ENCODE measurements around the gene ZNF333. TPM values are rescaled to one million over a fixed set of nuclear protein-coding genes. Genes with fewer than 3 reads are reported as not detected.

ZNF333 gene
- total RNA-seq, 2 donors from 2014 or later, result 14.2 to 18.2 TPM

- H3K4me3 ChIP-seq, result no peak overlapping the region
- H3K9me3 ChIP-seq, result no peaks in the 10 kb centered on the region
- H3K4me1 ChIP-seq, result no peaks in the 10 kb centered on the region
- 50 to 70% methylated on average over 2 of the region's 2 CpGs for WGBS, 2 donors
- H3K36me3 ChIP-seq (replicated peaks in 1 of 2; ENCODE audit: insufficient read depth in 1 of 2, low read depth in 2 of 2), result no peaks in the 10 kb centered on the region
- no peak overlapping the region for H3K27ac ChIP-seq
- no peak for DNase-seq
- intact Hi-C loops (cut with DNase I), result no loop called here
- TF ChIP-seq POLR2A (IDR thresholded peaks at IDR 0.05), result no peak
- TF ChIP-seq, protein P1, sequence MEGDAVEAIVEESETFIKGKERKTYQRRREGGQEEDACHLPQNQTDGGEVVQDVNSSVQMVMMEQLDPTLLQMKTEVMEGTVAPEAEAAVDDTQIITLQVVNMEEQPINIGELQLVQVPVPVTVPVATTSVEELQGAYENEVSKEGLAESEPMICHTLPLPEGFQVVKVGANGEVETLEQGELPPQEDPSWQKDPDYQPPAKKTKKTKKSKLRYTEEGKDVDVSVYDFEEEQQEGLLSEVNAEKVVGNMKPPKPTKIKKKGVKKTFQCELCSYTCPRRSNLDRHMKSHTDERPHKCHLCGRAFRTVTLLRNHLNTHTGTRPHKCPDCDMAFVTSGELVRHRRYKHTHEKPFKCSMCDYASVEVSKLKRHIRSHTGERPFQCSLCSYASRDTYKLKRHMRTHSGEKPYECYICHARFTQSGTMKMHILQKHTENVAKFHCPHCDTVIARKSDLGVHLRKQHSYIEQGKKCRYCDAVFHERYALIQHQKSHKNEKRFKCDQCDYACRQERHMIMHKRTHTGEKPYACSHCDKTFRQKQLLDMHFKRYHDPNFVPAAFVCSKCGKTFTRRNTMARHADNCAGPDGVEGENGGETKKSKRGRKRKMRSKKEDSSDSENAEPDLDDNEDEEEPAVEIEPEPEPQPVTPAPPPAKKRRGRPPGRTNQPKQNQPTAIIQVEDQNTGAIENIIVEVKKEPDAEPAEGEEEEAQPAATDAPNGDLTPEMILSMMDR (IDR thresholded peaks at IDR 0.05), result no peak
- H3K27me3 ChIP-seq, result no peaks in the 10 kb centered on the region
- no peak for ATAC-seq
Measured at GRCh38 chr19:14768001-14768400, 78.2 kb downstream of the ZNF333 start.

- H3K36me3 ChIP-seq (replicated peaks in 1 of 2; ENCODE audit: insufficient read depth in 1 of 2, low read depth in 2 of 2), result no peaks in the 10 kb centered on the region
- H3K9me3 ChIP-seq, result no peaks in the 10 kb centered on the region
- WGBS, 2 donors, result 68 to 74% methylated on average over 5 of the region's 5 CpGs
- H3K27ac ChIP-seq, result no peak overlapping the region
- H3K4me3 ChIP-seq, result no peak overlapping the region
- no peak for ATAC-seq
- TF ChIP-seq POLR2A (IDR thresholded peaks at IDR 0.05), result no peak
- TF ChIP-seq, protein P1 (IDR thresholded peaks at IDR 0.05), result no peak
- DNase-seq, result no peak
- intact Hi-C loops (cut with DNase I), result no loop called here
- no peaks in the 10 kb centered on the region for H3K4me1 ChIP-seq
- no peaks in the 10 kb centered on the region for H3K27me3 ChIP-seq
Measured at GRCh38 chr19:14769201-14769600, 79.4 kb downstream of the ZNF333 start.

- Histone ChIP-seq H3K27ac (no peak overlapping the region), H3K27me3 (no peaks in the 10 kb centered on the region), H3K4me3 (no peak overlapping the region), H3K9me3 (no peaks in the 10 kb centered on the region), H3K36me3 (replicated peaks in 1 of 2; ENCODE audit: insufficient read depth in 1 of 2, low read depth in 2 of 2) (no peaks in the 10 kb centered on the region), H3K4me1 (no peaks in the 10 kb centered on the region)
- no peak for DNase-seq
- ATAC-seq, result no peak
- intact Hi-C loops (cut with DNase I), result no loop called here
- TF ChIP-seq, protein P1 (IDR thresholded peaks at IDR 0.05), result no peak
- no peak for TF ChIP-seq POLR2A (IDR thresholded peaks at IDR 0.05)
- 58 to 63% methylated on average over 5 of the region's 5 CpGs for WGBS, 2 donors
Measured at GRCh38 chr19:14770136-14770535, 80.3 kb downstream of the ZNF333 start.

DNA sequence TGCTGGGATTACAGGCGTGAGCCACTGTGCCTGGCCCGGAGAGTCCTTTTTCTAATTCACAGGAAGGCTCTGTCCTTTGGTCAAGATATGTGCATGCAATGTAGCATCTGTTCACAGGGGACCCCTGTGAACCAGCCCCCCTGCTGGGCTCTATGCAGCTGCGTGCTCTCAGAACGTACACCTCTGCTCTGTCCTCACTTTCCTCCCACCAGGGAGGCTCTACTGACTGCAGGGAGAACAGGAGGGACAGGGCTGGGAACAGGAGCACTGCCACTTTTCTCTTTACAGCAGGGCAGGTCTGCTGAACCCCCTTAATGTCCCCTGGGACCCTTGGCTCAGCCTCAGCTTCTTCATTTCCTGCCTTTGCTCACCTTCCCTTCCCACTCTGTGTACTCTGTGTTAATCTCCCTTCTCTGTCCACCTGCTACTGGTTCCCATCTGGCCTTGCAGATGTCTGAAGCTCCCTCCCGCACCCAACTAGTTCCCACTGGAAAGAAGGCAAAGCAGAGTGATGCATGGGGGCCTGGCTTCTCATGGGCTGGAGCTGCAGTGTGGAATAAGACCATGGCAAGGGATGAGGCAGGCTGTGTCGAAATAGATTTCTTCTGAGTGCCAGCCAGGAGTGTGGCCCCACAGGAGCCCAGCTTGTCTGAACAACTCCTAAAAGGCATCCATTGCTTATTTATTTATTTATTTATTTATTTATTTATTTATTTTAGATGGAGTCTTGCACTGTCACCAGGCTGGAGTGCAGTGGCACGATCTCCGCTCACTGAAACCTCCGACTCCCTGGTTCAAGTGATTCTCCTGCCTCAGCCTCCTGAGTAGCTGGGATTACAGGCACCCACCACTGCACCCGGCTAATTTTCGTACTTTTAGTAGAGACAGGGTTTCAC is 81.3 kb downstream of the ZNF333 start:
- H3K9me3 ChIP-seq, result no peaks in the 10 kb centered on the region
- H3K27me3 ChIP-seq, result no peaks in the 10 kb centered on the region
- H3K27ac ChIP-seq, result no peak overlapping the region
- intact Hi-C loops (cut with DNase I), result no loop called here
- TF ChIP-seq, protein P1 (IDR thresholded peaks at IDR 0.05), result no peak
- no peak for TF ChIP-seq POLR2A (IDR thresholded peaks at IDR 0.05)
- 65 to 76% methylated on average over 9 to 11 of the region's 11 CpGs for WGBS, 2 donors
- ATAC-seq, result no peak
- H3K4me3 ChIP-seq, result no peak overlapping the region
- no peaks in the 10 kb centered on the region for H3K4me1 ChIP-seq
- no peaks in the 10 kb centered on the region for H3K36me3 ChIP-seq (replicated peaks in 1 of 2; ENCODE audit: insufficient read depth in 1 of 2, low read depth in 2 of 2)
- DNase-seq, result no peak

DNA sequence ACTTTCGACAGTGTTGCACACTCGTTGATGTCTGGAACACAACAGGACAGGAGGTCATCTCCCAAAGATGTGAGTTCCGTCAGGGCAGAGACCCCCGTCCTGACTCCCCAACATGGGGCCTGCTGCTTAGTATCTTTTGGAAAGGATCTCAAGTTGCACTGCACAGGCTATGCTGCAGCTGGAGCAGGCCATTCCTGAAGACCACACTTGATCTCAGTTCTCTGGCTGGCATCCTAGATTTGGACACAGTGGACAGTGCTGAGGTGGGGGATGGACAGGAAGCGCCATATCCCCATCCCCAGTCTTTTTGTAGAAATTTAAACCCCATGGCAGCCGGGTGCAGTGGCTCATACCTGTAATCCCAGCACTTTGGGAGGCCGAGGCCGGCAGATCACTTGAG is 82.6 kb downstream of the ZNF333 start:
- no peaks in the 10 kb centered on the region for H3K9me3 ChIP-seq
- intact Hi-C loops (cut with DNase I), result no loop called here
- H3K36me3 ChIP-seq (replicated peaks in 1 of 2; ENCODE audit: insufficient read depth in 1 of 2, low read depth in 2 of 2), result no peaks in the 10 kb centered on the region
- no peaks in the 10 kb centered on the region for H3K4me1 ChIP-seq
- ATAC-seq (no peak), DNase-seq (no peak)
- no peak overlapping the region for H3K27ac ChIP-seq
- no peak overlapping the region for H3K4me3 ChIP-seq
- TF ChIP-seq POLR2A (IDR thresholded peaks at IDR 0.05), result no peak
- TF ChIP-seq, protein P1 (IDR thresholded peaks at IDR 0.05), result no peak
- 64 to 69% methylated on average over 8 of the region's 8 CpGs for WGBS, 2 donors
- H3K27me3 ChIP-seq, result no peaks in the 10 kb centered on the region
